OCI-M2 (cell line): ENCODE data around the gene HSPA1A.
A peak's percentile ranks its signal among the peaks of the same experiment; 100 is the strongest.
"Not testable (repeated sequence)": the region's sequence is repeated elsewhere in the genome, so short reads cannot be mapped to it uniquely, and the experiment has no call there.

Experiments used
- DNase-seq: peaks from one replicate; lab custom pipeline; 2025; ENCODE audit not compliant: unreplicated experiment; lab: John Stamatoyannopoulos, UW

The HSPA1A gene

GRCh38 chr6:31862344-31863235 lies 47.2 kb downstream of the HSPA1A start, which contains the start of gene NEU1:
Gene NEU1 (minus strand): TSS chr6:31862821. CDS start chr6:31862776, 45 bp downstream.
- peak; percentile 96 for DNase-seq

GRCh38 chr6:31864123-31864562 lies 48.8 kb downstream of the HSPA1A start:
- not testable (repeated sequence) for DNase-seq

GRCh38 chr6:31864818-31865204 lies 49.5 kb downstream of the HSPA1A start:
- no peak for DNase-seq

- no peak for DNase-seq
These were observed 50.1 kb downstream of the HSPA1A start for GRCh38 chr6:31865205-31866118.
